GM12801 (cell line): ENCODE measurements around the gene ATF5.

Experiments
- TF ChIP-seq, protein P1 (sequence below): IDR thresholded peaks from one replicate; pipeline ENCODE4 v1.5.1; 2011; ENCODE audit warnings: control low read depth; ENCODE audit not compliant: insufficient read length; ENCODE audit errors: extremely low read depth

The ATF5 gene

DNA sequence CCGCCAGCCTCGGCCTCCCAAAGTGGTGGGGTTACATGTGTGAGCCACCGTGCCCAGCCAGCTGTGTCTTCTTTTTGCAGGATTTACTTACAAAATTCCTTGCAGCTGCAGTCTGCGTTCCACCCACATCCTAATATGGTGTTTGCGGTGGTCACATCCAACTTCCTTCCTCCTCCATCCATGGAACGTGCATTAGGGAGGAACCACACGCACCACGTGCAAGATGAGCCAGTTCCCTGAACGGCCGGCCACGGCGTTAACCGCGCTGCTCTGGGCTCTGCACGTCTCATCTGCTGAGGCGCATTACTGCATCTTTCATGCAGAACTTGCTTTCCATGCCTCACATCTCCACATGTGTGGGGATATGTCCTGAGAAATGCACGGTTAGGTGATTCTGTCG is 45.0 kb downstream of the ATF5 start:
- TF ChIP-seq, protein P1, sequence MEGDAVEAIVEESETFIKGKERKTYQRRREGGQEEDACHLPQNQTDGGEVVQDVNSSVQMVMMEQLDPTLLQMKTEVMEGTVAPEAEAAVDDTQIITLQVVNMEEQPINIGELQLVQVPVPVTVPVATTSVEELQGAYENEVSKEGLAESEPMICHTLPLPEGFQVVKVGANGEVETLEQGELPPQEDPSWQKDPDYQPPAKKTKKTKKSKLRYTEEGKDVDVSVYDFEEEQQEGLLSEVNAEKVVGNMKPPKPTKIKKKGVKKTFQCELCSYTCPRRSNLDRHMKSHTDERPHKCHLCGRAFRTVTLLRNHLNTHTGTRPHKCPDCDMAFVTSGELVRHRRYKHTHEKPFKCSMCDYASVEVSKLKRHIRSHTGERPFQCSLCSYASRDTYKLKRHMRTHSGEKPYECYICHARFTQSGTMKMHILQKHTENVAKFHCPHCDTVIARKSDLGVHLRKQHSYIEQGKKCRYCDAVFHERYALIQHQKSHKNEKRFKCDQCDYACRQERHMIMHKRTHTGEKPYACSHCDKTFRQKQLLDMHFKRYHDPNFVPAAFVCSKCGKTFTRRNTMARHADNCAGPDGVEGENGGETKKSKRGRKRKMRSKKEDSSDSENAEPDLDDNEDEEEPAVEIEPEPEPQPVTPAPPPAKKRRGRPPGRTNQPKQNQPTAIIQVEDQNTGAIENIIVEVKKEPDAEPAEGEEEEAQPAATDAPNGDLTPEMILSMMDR = no peak

- TF ChIP-seq, protein P1 = no peak
These were observed 46.0 kb downstream of the ATF5 start for GRCh38 chr19:49975051-49975450.

DNA sequence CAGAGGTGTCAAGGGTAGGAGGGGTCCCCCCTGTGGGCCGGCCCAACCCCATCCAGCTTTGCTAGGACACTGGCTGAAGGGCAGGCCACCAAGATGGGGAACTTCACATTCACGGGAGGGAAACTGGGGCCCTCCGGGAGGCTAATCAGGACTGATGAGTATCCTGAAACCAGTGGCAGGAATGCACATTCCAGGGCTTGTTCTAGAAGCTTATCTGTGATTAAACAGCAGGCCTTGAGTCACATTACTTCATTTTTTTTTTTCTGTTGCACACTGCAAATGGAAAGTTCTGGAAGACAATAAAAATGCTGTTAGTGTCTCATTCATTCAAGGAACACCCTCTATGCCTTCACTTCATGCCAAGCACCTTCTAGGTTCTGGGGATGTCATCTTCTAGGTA is 47.5 kb downstream of the ATF5 start:
- TF ChIP-seq, protein P1 = no peak

- TF ChIP-seq, protein P1 = no peak
These were observed 48.1 kb downstream of the ATF5 start for GRCh38 chr19:49977076-49977475.

DNA sequence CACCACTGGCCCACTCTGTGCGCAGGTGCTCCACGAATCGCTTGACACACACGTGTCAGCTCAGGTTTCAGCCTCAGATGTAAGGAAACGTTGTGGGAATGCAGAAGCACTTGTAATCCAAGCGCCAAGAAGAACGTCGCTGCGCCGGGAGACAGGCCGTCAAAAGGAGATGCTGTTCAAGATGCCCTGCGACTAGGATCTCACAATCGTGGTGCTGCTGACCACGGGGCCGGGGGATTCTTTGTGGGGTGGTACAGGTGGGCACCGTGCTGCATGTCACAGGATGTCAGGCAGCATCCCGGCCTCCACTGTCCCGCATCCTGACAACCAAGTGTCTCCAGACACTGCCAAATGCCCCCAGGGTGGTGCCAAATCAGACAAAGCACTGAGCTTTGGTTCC is 48.9 kb downstream of the ATF5 start:
- TF ChIP-seq, protein P1 = no peak

- TF ChIP-seq, protein P1 = no peak
These were observed 49.3 kb downstream of the ATF5 start for GRCh38 chr19:49978324-49978723.

DNA sequence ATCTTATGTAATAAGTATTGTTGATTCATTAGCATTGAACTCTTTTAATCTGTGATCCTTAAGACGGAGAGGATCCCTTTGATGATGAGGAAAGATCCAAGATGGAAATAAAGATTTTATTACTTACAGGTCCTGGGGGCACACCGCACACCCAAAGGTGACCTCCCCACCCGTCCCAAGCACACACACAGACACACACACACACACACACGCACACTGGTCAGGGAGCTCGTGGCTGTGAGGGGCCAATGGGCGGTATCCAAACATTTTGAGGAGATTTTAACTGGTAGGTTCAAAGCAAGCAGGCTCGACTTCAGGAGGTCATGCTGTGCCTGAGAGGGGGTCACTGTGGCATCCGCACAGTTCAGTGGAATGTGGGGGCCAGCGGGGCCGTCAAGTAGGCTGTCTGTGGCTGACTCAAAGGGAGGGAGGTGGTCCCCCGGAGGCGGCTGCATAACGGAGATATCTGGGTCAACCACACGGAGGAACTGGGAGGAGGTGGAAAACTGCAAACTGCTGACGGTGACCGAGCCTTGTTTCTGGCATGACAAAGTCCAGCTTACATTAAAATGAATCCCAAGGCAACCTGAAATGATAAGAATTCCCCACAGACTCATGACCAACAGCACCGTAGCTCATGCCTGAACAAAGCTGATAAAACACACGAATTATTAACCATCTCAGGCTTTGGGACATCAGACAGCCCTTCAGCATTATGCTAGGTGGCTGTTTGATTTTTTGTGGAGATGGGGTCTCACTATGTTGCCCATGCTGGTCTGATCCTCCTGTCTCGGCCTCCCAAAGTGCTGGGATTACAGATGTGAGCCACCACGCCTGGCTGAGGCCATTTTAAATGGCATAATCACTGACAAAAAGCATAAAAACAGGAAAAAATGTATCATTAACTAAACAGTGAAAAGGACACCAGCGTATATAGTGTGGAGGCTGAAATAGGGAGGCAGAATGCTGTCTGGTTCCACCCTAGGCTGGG is 52.9 kb downstream of the ATF5 start:
- TF ChIP-seq, protein P1 = no peak
